ENCODE measurements around the gene ARMC12. TPM values are rescaled to one million over a fixed set of nuclear protein-coding genes. Genes with fewer than 3 reads are reported as not detected.

ARMC12 gene
- total RNA-seq, 1 experiment from 2014 or later, result 2.3 TPM

DNA sequence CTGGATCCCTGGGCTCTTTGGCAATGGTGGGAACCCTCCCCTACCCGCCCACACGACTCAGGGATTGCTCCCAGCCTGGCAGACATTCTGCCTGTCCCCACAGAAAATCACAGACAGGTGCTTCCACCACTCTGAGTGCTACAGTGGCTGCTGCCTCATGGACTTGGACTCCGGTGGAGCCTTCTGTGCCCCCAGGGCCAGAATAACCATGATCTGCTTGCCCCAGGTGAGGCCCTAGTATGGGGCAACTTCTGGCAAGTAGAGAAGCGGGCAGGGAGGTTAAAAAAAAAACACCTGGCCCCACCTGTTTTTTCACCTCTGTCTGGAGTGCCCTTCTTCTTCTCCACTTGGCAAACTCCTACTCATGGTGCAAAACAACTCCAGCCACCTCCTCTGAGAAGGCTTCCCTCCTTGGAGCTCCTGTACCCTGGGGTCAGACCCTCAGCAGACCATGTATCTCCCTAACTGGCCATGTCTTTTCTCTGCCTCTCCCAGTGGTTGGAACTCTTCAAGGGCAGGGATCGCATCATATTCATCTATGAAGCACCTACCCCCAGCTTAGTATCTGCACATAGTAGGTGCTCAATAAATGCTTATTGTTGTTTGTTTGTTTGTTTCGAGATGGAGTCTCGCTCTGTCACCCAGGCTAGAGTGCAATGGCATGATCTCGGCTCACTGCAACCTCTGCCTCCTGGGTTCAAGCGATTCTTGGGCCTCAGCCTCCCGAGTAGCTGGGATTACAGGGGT lies 40.7 kb downstream of the ARMC12 start:
- H3K4me1 Mint-ChIP-seq (ENCODE audit: insufficient read depth, unreplicated experiment), result peaks cover 34% of the 10 kb centered on the region
- DNase-seq (ENCODE audit: unreplicated experiment), result no peak
- no peak overlapping the region for H3K27ac Mint-ChIP-seq (ENCODE audit: low read depth, unreplicated experiment)
- intact Hi-C loops (cut with micrococcal nuclease), result no loop called here
- H3K9me3 Mint-ChIP-seq (ENCODE audit: unreplicated experiment), result no peaks in the 10 kb centered on the region
- POLR2A ChIA-PET, result no interaction called here
- H3K4me3 Mint-ChIP-seq (ENCODE audit: unreplicated experiment), result peak overlapping the region; percentile 59
- TF ChIP-seq, protein P1, sequence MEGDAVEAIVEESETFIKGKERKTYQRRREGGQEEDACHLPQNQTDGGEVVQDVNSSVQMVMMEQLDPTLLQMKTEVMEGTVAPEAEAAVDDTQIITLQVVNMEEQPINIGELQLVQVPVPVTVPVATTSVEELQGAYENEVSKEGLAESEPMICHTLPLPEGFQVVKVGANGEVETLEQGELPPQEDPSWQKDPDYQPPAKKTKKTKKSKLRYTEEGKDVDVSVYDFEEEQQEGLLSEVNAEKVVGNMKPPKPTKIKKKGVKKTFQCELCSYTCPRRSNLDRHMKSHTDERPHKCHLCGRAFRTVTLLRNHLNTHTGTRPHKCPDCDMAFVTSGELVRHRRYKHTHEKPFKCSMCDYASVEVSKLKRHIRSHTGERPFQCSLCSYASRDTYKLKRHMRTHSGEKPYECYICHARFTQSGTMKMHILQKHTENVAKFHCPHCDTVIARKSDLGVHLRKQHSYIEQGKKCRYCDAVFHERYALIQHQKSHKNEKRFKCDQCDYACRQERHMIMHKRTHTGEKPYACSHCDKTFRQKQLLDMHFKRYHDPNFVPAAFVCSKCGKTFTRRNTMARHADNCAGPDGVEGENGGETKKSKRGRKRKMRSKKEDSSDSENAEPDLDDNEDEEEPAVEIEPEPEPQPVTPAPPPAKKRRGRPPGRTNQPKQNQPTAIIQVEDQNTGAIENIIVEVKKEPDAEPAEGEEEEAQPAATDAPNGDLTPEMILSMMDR (IDR thresholded peaks at IDR 0.05; ENCODE audit: unreplicated experiment), result no peak
- no TSS peak for BruUV-seq (replicated peaks)
- peaks cover 13% of the 10 kb centered on the region for H3K27me3 Mint-ChIP-seq (ENCODE audit: insufficient read depth, unreplicated experiment)
- H3K36me3 Mint-ChIP-seq (ENCODE audit: insufficient read depth, unreplicated experiment), result no peaks in the 10 kb centered on the region
- CTCF ChIA-PET, result interaction anchor here (0.8 kb wide), 1 partner anchor 409 kb away, joined by 3 read pairs; no protein-coding TSS in a partner anchor

DNA sequence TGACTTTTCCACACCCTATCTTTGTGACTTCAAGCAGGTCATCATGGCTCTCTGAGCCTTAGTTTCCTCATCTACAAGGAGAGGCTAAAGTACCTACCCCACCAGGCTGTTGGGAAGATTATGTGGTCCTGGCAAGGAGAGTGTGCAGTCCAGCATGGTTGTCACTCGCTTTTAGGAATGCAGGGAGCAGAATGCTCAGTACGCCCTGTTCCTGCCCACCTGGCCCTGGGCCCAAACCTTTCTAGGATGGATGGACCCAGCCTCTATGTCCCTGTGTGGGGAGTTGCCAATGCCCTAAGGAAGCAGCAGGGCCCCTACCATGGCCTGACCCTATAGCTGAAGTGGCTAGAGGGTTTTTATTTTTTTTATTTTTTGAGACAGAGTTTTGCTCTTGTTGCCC lies 41.6 kb downstream of the ARMC12 start:
- ChIA-PET CTCF (no interaction called here), POLR2A (no interaction called here)
- no peak overlapping the region for H3K27ac Mint-ChIP-seq (ENCODE audit: low read depth, unreplicated experiment)
- intact Hi-C loops (cut with micrococcal nuclease), result no loop called here
- peaks cover 40% of the 10 kb centered on the region for H3K4me1 Mint-ChIP-seq (ENCODE audit: insufficient read depth, unreplicated experiment)
- no TSS peak for BruUV-seq (replicated peaks)
- DNase-seq (ENCODE audit: unreplicated experiment), result no peak
- H3K4me3 Mint-ChIP-seq (ENCODE audit: unreplicated experiment), result no peak overlapping the region
- no peaks in the 10 kb centered on the region for H3K36me3 Mint-ChIP-seq (ENCODE audit: insufficient read depth, unreplicated experiment)
- TF ChIP-seq, protein P1 (IDR thresholded peaks at IDR 0.05; ENCODE audit: unreplicated experiment), result no peak
- H3K27me3 Mint-ChIP-seq (ENCODE audit: insufficient read depth, unreplicated experiment), result peaks cover 13% of the 10 kb centered on the region
- no peaks in the 10 kb centered on the region for H3K9me3 Mint-ChIP-seq (ENCODE audit: unreplicated experiment)

DNA sequence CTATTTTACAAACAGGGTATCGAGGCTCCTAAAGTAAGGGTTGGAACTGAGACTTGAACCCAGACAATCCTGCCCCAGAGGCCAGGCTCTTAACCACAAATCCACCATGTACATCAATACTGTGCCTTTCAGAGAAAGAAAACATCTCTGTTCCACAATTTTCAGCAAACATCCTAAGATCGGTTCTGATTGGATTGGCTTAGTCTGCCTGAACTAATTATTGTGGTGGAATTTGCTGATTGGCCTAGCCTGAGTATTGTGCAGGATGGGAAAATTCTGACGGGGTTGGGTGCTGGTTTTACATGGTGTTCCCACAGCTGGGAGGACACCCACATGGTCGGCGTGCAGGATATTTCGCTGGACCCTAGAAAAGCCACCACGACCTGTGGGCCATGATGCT lies 43.9 kb downstream of the ARMC12 start, which contains the start of gene CLPSL1:
Gene CLPSL1, plus strand, starts transcription at position 301 of the 400 bp plus-strand sequence. Its CDS starts 92 bp downstream, at position 393.
- Mint-ChIP-seq H3K27me3 (ENCODE audit: insufficient read depth, unreplicated experiment) (peaks cover 13% of the 10 kb centered on the region), H3K4me1 (ENCODE audit: insufficient read depth, unreplicated experiment) (peaks cover 40% of the 10 kb centered on the region), H3K36me3 (ENCODE audit: insufficient read depth, unreplicated experiment) (no peaks in the 10 kb centered on the region), H3K9me3 (ENCODE audit: unreplicated experiment) (no peaks in the 10 kb centered on the region), H3K27ac (ENCODE audit: low read depth, unreplicated experiment) (no peak within 1 kb of the TSS), H3K4me3 (ENCODE audit: unreplicated experiment) (no peak within 1 kb of the TSS)
- no peak for DNase-seq (ENCODE audit: unreplicated experiment)
- POLR2A ChIA-PET, result no interaction called here
- no TSS peak for BruUV-seq (replicated peaks)
- intact Hi-C loops (cut with micrococcal nuclease), result no loop called here
- CTCF ChIA-PET, result interaction anchor here (0.7 kb wide), 1 partner anchor 912 kb away, joined by 3 read pairs; no protein-coding TSS in a partner anchor
- TF ChIP-seq, protein P1 (IDR thresholded peaks at IDR 0.05; ENCODE audit: unreplicated experiment), result no peak

DNA sequence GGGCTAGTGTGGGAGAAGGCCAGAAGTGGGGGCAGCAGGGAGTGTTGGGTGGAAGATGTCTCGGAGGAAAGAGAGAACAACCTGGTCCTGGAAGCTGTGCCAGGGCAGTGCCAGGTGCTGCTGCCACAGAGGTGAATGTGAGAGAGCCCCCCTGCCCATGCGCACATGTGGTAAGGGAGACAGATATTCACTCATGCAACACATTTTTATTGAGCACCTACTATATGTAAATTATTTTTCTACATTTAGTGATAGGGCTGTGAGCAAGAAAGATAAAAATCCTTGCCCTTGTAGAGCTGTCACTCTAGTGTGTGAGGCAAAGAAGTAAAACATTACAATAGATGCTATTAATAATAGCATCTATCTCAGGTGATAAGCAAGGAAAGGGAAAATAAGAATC lies 44.5 kb downstream of the ARMC12 start:
- TF ChIP-seq, protein P1 (IDR thresholded peaks at IDR 0.05; ENCODE audit: unreplicated experiment), result no peak
- no TSS peak for BruUV-seq (replicated peaks)
- ChIA-PET CTCF (interaction anchor here (0.7 kb wide), 1 partner anchor 911 kb away, joined by 3 read pairs; no protein-coding TSS in a partner anchor), POLR2A (no interaction called here)
- DNase-seq (ENCODE audit: unreplicated experiment), result no peak
- no peaks in the 10 kb centered on the region for H3K9me3 Mint-ChIP-seq (ENCODE audit: unreplicated experiment)
- H3K27me3 Mint-ChIP-seq (ENCODE audit: insufficient read depth, unreplicated experiment), result peaks cover 13% of the 10 kb centered on the region
- intact Hi-C loops (cut with micrococcal nuclease), result no loop called here
- H3K36me3 Mint-ChIP-seq (ENCODE audit: insufficient read depth, unreplicated experiment), result no peaks in the 10 kb centered on the region
- H3K4me1 Mint-ChIP-seq (ENCODE audit: insufficient read depth, unreplicated experiment), result peaks cover 40% of the 10 kb centered on the region
- H3K27ac Mint-ChIP-seq (ENCODE audit: low read depth, unreplicated experiment), result no peak overlapping the region
- H3K4me3 Mint-ChIP-seq (ENCODE audit: unreplicated experiment), result no peak overlapping the region

All from MCF 10A (cell line).